ENCODE measurements around the gene ADAM8. TPM values are rescaled to one million over a fixed set of nuclear protein-coding genes. Genes with fewer than 3 reads are reported as not detected.

ADAM8 gene
- total RNA-seq, 2 donors from 2014 or later = 3.4 to 4.6 TPM

DNA sequence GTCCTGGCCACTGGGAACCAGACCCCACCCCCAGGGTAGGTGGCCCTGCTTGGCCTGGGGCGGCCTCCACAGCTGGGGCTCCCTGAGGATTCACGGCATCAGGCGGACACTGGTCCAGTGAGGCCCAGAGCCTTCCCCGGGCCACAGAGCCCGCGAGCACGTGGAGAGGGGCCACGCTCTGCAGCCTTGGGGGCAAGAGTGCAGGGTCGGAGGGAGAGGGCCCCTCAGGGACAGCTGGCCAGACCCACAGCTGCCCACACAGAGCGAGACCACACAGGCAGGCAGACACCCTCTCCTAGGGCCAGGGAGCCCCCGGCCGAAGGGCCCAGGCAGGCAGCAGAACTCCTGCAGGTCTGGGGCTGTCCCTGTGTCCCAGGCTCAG lies 28.3 kb downstream of the ADAM8 start:
- Histone ChIP-seq H3K27ac (no peak overlapping the region), H3K36me3 (replicated peaks in 1 of 2; ENCODE audit: insufficient read depth in 1 of 2, low read depth in 2 of 2) (no peaks in the 10 kb centered on the region), H3K4me3 (no peak overlapping the region), H3K27me3 (no peaks in the 10 kb centered on the region), H3K9me3 (no peaks in the 10 kb centered on the region), H3K4me1 (peaks cover 4% of the 10 kb centered on the region)
- intact Hi-C loops (cut with DNase I) = no loop called here
- 82 to 97% methylated on average over 6 to 11 of the region's 12 CpGs for WGBS, 2 donors
- TF ChIP-seq, protein P1, sequence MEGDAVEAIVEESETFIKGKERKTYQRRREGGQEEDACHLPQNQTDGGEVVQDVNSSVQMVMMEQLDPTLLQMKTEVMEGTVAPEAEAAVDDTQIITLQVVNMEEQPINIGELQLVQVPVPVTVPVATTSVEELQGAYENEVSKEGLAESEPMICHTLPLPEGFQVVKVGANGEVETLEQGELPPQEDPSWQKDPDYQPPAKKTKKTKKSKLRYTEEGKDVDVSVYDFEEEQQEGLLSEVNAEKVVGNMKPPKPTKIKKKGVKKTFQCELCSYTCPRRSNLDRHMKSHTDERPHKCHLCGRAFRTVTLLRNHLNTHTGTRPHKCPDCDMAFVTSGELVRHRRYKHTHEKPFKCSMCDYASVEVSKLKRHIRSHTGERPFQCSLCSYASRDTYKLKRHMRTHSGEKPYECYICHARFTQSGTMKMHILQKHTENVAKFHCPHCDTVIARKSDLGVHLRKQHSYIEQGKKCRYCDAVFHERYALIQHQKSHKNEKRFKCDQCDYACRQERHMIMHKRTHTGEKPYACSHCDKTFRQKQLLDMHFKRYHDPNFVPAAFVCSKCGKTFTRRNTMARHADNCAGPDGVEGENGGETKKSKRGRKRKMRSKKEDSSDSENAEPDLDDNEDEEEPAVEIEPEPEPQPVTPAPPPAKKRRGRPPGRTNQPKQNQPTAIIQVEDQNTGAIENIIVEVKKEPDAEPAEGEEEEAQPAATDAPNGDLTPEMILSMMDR (IDR thresholded peaks at IDR 0.05) = no peak
- no peak for TF ChIP-seq POLR2A (IDR thresholded peaks at IDR 0.05)
- DNase-seq (no peak), ATAC-seq (no peak)

DNA sequence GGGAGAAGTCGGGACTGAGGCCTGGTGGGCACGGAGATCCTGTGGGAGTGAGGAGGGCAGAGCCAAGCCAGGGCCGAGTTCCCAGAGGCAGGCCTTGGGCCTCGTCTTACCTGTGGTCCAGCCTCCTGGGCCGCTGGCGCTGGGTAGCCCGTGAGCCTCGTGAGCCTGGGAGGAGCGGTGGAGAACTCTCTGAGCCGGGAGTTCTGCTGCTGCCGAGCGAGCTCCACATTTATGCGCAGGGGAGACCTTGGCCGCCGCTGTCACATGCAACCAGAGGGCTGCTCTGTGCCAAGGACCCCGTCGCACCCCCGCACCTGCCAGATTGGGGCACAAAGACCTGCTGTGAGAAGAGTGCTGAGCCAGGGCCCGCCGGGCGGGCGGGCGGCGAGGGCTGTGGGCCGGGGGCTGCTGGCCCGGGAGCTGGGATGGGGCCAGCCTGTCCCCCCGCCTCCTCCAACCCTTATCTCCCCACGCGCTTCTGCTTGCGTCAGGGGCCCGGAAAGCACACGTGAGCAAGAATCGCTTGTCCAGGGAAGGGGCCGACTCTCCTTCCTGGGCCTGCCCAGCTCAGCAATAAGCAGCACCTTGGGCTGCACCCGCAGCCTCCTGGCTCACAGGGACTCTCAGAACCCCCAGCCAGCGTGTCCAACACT lies 28.9 kb downstream of the ADAM8 start:
- Histone ChIP-seq H3K27ac (no peak overlapping the region), H3K4me3 (no peak overlapping the region), H3K4me1 (peaks cover 4% of the 10 kb centered on the region), H3K36me3 (replicated peaks in 1 of 2; ENCODE audit: insufficient read depth in 1 of 2, low read depth in 2 of 2) (no peaks in the 10 kb centered on the region), H3K27me3 (no peaks in the 10 kb centered on the region), H3K9me3 (no peaks in the 10 kb centered on the region)
- intact Hi-C loops (cut with DNase I) = no loop called here
- DNase-seq (no peak), ATAC-seq (no peak)
- WGBS, 2 donors = 70 to 77% methylated on average over 2 to 27 of the region's 36 CpGs
- TF ChIP-seq, protein P1 (IDR thresholded peaks at IDR 0.05) = no peak
- TF ChIP-seq POLR2A (IDR thresholded peaks at IDR 0.05) = no peak

DNA sequence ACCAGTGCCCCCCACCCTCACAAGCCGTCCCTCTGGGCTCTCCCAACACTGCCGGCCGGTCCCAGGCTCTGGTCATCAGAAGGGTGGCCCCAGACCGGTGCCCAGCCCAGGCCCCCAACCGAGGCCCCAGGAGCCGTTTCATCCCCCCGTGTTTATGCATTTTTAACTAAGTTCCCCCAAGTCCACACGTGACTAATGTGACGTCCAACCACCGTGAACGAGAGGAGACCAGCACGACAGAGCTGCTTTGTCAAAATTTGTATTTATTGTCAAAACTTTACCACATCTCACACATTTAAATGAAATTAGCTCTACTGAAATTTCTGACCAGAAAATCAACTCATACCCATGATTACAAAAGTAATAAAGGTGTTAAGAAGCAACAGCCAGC lies 30.4 kb downstream of the ADAM8 start:
- no peak overlapping the region for H3K27ac ChIP-seq
- peaks cover 4% of the 10 kb centered on the region for H3K4me1 ChIP-seq
- TF ChIP-seq, protein P1 (IDR thresholded peaks at IDR 0.05) = no peak
- TF ChIP-seq POLR2A (IDR thresholded peaks at IDR 0.05) = no peak
- no peaks in the 10 kb centered on the region for H3K27me3 ChIP-seq
- no peaks in the 10 kb centered on the region for H3K36me3 ChIP-seq (replicated peaks in 1 of 2; ENCODE audit: insufficient read depth in 1 of 2, low read depth in 2 of 2)
- DNase-seq (no peak), ATAC-seq (no peak)
- H3K9me3 ChIP-seq = no peaks in the 10 kb centered on the region
- 49 to 54% methylated on average over 12 of the region's 12 CpGs for WGBS, 2 donors
- intact Hi-C loops (cut with DNase I) = no loop called here
- H3K4me3 ChIP-seq = no peak overlapping the region

DNA sequence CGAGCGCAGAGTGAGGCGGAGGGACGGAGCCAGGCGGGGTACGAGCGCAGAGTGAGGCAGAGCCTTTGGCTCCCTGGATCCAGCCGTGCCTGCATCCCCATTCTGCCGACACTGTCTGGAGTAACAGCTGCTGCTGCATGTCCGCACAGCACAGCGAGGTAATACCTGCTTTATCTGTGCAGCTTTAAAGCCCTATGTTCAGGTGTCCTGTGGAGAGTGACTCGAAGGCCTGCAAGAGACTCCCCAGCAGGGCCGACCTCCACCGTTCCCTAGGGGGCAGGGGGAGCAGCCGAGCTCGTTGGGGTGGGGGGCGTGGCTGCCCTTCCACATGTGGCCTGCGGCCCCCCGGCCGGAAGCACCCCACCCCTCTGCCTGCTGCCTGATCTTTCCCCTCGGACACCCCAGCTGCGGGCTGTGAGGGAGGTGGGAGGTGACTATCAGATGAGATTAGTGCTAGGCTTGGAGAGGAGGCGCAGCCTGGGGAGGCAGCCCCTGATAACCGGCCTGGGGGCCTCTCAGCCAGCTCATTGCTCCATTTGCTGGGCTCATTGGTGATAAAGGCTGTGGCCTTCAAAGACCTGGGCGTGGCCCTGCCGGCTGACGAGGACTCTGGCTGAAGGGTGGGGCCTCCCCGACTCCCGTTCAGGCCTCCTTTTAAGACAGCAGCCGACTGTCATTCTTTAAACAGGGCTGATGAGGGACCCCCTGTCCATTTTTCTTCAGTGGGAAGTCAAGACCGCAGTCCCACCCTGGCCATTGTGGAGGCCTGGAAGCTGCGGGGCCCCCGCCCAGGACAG lies 31.0 kb downstream of the ADAM8 start:
- no peak for TF ChIP-seq POLR2A (IDR thresholded peaks at IDR 0.05)
- TF ChIP-seq, protein P1 (IDR thresholded peaks at IDR 0.05) = no peak
- Histone ChIP-seq H3K27ac (no peak overlapping the region), H3K4me3 (no peak overlapping the region), H3K4me1 (peaks cover 4% of the 10 kb centered on the region), H3K27me3 (no peaks in the 10 kb centered on the region), H3K36me3 (replicated peaks in 1 of 2; ENCODE audit: insufficient read depth in 1 of 2, low read depth in 2 of 2) (no peaks in the 10 kb centered on the region), H3K9me3 (no peaks in the 10 kb centered on the region)
- no peak for DNase-seq
- ATAC-seq = no peak
- WGBS, 2 donors = 48 to 67% methylated on average over 11 to 29 of the region's 33 CpGs
- intact Hi-C loops (cut with DNase I) = no loop called here

Measured in body of pancreas (tissue), 4 donors.